GM18499 (cell line): ENCODE data around the gene CABP7.

Experiments used
- ATAC-seq: cut with Tn5 transposase; IDR thresholded peaks from one replicate; pipeline ENCODE4 v1.9.1; 2021; ENCODE audit warnings: moderate number of reproducible peaks; ENCODE audit not compliant: insufficient read depth, unreplicated experiment

The CABP7 gene

DNA sequence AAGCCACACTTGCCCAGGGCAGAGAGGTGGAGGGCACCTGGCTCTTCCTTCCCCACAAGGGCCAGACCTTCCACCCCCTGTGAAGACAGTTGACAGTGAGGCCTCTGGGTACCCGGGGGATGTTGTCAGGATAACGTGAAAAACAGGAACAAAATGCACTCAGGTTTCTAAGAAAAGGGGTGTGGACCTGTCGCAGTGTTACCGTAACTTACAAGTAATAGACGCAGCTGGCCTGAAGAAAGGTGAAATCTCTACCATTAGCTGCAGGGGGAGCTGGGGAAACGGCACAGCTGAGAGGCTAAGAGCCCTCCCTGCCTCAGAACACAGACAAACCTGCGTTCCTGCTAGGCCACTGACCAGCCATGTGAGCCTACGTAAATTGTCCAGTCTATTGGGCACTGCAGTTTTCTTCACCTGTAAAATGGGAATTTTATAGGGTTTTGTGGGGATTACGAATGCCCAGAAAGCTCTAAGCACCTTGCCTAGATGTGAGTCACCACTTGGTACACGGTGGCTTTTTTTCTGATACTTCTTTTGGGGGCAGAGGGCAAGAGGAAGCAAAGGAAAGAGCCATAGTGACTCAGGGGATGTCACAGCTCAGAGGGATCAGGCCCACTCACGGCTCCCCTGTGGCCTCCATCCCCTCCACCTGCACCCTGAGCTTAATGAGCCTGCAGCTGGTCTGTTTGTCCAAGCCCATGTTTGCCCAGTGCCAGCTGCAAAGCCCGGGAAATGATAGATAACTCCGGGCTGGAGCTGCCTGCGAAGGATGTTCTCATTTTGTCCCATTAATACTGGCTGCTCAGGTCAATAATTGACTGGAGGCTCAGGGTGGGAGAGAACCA is 18.4 kb upstream of the CABP7 start:
- no peak for ATAC-seq

DNA sequence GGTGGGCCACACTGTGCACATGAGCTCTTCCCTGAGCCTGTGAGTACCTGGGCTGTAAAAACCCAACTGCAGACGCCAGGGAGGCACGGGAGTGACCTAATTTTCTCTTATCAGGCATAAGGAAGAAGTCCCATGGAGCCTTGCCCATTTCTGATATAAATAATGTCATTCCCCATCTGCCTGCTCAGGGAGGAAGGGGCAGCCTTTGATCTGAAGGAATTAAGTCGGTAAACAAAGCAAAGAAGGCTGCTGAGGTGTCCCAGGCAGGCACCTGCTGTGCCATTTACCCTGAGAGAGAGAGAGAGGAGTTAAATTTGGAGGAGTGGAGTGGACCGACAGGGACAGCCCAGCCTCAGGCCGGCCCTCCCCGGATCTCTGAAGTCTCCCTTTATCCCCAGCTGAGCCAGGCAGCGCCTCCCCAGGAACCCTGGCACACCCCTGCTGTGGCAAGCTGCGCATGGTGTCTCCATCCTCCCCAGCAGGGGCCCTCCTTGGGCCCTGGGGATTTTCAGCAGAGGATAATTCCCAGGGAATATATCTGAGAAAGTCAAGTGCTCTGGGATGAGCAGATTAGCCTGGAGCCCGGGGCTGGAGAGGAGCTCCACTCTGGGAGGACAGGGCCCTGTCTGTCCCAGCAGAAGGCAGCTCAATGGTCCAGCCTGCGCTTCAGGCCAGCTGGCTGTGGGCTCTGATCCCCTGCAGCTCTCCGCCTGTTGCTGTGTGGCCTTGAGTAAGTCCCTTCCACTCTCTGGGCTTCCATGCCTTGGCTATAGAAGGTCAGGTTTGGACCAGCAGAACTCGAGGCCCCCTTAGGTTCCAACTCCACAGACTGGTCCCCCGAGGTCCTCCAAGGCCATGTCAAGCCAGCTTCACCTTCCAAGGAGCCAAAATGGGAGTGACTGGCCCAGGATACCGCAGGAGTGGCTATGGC is 17.5 kb upstream of the CABP7 start:
- ATAC-seq, result no peak

DNA sequence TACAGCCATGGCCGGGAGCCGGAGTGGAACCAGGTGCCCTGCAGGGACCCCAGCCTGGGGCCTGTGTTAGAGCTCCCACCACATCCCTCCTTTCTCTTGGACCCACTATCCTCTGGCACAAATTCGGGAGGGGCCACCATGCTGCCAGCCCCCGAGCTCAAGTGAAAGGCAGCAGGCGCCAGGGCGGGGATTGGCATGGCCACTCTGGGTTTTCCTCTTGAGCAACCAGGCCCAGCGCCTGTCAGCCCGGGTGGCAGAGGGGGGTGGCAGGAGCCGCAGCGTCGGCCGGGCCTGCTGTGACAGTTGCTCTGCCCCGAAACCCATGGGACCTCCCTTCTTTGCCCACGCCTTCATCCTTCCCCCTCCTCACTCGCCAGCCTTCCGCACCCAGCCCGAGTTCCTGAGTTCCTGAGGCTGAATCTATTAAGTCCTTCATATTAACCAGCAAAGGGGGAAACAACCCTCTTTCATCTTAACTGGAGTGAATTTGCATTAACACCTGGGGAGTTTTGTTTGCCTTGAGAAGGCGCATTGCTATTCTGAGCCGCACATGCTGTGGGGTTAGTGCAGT is 16.8 kb upstream of the CABP7 start:
- ATAC-seq, result no peak

DNA sequence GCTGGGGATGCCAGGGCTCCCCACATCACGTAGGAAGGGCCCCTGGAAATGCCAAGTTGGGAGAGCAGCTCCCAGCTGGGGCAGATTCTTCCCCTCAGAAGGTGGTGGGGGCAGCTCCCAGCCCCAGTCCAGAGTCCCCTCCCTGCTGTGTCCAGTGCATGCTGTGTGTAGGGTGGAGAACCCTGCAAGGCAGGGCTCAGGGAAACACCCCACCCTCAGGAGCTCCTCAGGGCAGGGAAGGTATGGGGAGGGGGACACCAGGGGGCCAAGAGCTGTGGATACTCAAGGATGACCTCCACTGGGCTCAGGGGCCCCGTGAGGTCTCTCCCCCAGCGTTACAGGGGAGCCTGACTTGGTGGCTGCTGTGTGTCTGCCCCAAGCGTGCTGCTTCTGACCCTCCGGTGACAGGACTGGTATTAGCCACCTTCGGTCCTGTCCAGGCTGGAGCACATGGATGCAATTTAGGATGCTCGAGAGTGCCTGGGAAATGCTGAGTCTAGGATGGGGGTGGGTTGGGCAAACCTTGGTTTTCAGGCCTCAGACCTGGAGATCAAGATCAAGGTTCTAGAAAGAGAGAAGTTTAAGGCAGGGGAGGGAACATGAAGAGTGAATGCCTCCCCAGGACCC is 16.1 kb upstream of the CABP7 start:
- ATAC-seq, result no peak

DNA sequence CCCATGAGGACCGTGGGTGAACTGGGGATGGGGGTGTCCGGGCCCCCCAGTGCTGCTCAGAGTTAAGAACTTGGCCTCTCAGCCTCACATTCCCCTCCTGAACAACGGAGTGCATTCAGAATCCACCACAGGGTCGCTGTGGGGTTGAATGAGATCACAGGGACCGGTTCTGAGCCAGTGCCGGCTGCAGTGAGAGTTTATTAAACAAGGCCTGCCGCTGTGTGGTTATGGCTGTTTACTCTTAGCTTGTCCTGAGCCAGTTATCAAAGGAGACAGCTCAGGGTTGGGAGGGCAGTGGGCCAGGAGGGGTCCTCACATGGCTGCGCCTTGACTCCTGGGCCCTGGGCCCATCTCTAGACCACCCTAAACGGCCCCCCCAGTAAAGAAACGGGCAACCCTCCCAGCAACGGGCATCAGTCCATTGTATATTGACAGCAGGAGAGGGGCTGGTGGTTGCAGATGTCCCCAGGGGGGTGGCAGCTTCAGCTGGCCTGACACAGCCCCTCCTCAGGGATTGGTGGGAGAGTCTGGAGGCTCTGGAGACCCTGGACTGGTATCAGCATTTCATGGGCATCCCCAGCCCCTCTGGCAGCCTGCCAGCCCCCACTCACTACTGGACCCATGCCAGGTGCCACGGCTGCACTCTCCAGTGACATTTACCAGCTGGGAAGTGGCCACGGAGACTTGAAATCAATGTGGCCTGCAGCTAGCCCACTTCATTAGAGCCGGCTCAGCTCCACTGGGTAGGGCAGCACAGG is 15.1 kb upstream of the CABP7 start:
- no peak for ATAC-seq

DNA sequence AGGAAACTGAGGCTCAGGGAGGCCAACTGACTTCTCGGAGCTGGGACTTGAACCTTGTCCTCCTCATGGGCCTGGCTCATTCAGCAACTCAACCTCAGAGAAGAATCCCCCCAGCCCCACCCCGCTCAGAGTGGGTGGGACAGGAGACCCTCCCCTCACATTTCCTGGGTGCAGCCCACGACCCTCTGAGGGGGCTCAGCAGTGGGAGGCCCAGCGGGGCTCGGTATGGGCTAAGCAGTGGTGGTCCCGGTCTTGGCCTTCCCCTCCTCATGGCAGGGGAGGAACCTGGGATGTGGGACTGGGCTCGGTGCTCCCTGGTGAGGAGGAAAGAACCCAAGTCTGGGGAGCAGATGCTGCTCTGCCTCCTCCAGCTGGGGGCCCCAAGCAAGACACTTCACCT is 14.2 kb upstream of the CABP7 start:
- ATAC-seq, result no peak

DNA sequence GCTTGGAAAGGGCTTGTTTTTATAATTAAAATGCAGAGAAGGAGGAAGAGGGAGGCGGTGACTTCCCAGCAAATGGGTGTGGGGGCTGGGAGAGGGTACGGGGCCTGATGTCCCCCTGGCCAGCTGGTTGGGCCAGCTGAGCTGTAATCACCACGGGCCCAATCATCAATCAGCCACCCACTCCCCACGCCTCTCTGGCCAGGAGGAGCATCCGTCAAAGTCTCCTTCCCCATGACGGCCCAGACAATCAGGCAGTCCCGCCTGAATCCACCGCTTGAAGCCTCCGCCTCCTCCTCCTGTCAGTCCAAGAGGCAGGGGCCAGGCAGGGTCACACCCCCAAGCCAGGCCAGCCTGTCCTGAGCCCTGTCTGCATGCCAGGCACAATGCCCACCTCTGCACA is 13.3 kb upstream of the CABP7 start:
- no peak for ATAC-seq

DNA sequence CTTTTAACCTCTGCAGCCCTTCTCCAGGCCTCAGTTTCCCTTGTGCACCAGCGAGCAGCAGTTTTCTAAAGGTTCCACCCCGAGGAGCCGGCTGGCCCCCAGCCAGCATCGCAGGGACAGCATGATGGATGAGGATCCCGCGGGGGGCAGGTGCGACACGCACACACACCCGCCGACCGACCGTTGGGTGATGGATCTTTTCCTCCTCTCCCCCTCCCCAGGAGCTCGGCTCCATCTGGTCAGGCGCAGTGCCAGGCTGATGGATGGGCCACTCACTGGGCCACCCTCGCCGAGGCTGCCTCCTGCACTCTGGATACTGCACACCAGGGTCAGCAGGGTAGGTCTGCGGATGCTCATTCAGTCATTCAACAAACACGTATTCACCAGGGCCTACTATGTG is 12.8 kb upstream of the CABP7 start:
- no peak for ATAC-seq

DNA sequence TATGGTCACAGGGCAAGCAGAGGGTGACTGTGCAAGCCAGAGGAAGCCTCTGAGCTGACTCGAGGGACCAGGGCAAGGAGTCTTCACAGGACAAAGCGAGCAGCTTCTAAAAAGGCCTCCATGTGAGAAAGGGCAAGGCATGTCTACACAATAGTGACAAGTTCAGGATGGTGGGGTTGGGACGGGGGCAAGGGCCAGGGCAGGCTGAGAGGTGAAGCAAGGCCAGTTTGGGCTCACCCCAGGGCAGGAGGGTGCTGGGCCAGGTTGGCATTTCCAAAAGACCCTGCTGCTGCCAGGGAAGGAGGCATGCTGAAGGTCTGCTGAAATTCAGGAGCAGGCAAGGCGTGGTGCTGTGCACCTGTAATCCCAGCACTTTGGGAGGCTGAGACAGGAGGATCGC is 12.3 kb upstream of the CABP7 start:
- ATAC-seq, result no peak

DNA sequence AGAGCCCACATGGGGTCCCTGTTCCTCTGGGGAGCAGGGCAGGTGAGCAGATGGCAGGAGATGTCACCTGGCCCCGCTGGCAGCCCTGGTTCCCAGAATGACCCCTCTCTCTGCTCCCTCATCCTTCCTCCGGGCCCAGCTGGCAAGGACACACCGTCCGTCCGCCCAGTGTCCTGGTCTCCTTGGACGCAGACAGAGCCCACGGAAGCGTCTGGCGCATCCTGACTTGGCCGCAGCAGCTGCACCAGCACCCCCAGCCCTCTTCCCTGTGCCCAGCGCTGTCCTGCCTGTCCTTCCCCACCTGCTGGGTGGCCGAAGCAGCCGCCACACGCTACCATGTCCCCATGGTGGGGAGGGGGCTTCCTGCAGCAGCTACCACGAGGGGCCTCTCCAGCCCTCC is 9.6 kb upstream of the CABP7 start:
- no peak for ATAC-seq

DNA sequence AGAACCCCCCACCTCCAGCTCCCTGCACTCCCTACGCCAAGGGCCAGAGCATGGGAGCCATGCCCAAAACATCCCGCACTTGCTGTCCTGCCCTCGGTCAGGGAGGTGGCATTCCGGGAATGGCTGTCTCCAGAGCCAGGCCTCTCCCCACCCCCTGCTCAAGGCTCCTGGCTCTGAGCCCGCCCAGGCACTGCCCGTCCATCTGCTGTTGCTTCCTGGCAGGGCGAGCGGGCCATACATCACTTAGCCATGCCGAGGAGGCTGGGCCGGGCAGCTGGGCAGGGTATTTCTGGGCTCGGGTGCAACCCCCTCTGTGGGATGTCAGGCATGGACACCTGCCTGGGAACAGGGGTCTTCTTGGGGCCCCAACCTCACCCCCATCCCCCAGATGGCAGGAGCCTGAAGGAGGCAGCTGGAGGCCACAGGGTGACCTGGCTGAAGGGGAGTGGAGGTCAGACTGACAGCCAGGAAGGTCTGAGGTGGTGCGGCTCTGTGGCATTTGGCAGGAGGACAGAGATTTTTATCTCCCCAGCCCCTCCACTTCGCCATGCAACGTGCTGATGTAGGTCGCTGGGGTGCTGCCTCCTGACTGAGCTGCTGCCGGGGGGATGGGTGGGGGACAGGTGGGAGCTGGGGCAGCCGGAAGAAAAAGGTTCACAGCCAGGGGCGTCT is 8.7 kb upstream of the CABP7 start:
- no peak for ATAC-seq

DNA sequence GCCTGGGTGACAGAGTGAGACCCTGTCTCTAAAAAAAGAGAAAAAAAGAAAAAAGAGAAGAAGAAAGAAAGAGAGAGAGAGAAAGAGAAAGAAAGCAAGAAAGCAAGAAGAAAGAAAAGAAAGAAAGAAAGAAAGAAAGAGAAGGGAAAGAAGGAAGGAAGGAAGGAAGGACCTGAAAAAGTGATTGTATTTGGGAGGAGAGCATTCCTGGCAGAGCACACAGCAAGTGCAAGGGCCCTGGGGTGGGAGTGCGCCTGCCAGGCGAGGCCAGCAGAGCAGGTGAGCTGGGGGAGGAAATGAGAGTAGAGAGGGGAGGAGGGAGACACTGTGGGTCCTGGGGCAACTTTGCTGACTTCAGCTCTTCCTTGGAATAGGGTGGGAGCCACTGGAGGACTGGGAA is 7.7 kb upstream of the CABP7 start:
- no peak for ATAC-seq

DNA sequence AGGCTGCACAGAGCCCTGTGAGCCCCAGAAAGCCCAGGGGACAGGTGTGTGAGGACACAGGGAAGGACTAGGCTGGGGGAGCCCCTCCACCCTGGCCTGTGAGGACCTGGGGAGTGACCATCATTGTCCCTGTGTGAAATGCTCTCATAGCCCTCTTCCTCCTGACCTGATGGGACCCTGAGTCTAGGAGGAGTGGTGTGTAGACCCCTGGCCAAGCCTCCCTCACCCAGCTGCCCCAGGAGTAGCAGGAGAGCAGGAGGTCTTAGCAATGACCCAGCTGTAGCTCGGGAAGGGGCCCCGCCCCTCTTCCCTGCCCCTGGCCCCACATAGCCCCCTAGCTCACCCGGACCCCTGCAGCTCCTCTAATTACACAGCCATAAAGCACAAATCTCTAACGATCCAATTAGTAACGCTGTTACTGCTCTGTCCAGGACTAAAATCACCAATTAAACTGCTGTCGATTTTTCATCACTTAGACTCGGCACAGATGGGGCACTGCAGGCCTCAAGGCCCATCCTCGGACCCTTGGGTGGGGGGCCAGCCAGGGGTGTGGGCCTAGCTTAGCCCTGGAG is 6.6 kb upstream of the CABP7 start:
- ATAC-seq, result no peak

DNA sequence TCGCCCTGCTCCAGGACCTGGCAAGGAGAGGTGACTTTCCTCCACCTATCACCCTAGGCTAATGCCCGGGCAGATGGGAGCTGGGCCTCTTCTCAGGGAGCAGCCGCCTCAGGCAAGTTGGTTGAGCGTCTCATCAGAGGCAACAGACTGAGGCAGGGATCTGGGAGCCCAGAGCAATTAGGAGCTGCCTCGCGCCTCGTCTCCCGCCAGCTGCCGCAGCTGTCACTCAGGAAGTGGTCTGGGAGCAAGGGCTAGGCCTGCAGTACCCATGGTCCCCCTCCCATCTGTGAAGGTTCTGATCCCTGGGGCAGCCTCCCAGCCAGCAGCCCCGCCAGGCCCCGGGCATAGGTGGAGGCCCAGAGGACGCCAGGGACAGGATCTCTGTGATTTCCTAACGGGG is 4.6 kb upstream of the CABP7 start:
- ATAC-seq, result no peak

DNA sequence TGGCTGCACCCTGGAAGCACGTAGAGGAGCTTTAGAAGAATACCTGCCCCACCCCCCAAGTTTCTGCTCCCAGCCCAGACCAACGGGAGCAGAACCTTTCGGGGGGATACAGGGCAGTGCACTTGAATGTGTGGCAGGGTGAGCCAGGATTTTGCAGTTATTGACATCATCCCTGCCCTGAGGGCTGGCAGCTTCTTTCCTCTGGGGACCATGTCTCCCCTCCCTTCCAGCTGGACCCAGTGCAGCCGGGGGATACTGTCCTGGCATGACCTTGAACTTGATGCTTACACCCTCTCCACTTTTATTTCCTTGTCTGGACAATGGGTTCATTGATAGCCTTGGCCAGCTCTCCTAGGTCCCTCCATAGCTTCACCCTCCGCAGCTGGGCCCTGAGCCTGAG is 4.1 kb upstream of the CABP7 start:
- no peak for ATAC-seq

DNA sequence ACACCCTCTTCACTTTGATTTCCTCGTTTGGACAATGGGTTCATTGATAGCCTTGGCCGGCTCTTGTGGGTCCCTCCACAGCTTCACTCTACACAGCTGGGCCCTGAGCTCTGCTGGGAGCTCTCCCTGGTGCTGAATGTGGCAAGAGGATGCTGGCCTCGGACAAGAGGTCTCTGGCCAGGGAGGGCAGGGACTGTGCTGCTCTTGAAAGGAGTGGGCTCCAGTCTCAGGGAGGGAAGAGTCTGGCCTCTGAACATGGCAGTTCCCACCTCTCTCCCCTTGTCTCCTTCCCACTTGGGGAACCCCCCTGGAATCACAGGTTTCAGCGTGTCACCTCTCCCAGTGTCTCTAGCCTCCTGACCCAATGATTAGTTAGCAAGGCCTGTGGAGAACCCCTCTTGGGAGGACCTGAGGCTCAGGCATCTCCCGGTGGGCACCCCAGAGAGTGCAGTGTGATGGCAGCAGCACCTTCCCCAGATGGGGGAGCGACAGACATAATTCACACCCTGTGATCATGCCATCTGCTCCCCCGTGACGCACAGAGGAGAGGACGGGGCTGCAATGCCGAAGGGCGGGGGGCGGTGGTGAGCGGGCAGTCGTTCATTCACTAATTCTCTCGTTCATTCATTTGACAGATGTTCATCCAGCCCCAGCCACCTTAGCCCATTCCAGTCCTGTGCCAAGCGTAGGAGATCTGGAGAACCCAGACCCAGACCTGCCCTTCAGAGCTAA is 2.8 kb upstream of the CABP7 start:
- ATAC-seq, result no peak

DNA sequence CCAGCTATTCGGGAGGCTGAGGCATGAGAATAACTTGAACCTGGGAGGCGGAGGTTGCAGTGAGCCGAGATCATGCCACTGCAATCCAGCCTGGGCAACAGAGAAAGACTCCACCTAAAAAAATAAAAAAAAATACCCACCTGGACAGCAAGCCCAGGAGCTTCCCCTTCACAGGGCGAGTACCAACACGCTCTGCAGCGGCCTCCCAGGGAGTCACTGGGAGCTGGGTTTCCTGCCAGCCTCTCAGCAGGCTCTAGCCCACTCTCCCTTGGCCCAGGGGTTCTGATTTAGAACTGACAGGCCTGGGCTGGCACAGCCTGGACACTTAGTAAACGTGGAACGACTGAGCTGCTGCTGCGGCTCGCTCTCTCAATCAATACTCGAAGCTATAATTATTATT is 2.0 kb upstream of the CABP7 start:
- no peak for ATAC-seq
